ENCODE data around the gene TFEB.

TFEB gene

GRCh38 chr6:41690541-41691330 lies 44.7 kb downstream of the TFEB start:
- no peak for DNase-seq (ENCODE audit: low read depth)

GRCh38 chr6:41689171-41690008 lies 46.0 kb downstream of the TFEB start:
- no peak for DNase-seq (ENCODE audit: low read depth)

GRCh38 chr6:41688256-41688965 lies 47.0 kb downstream of the TFEB start:
- DNase-seq (ENCODE audit: low read depth) = no peak

GRCh38 chr6:41687501-41688175 lies 47.8 kb downstream of the TFEB start:
- DNase-seq (ENCODE audit: low read depth) = no peak

- DNase-seq (ENCODE audit: low read depth) = no peak
Measured at GRCh38 chr6:41685641-41686380, 49.6 kb downstream of the TFEB start.

GRCh38 chr6:41684311-41685180 lies 50.9 kb downstream of the TFEB start:
- DNase-seq (ENCODE audit: low read depth) = no peak

- peak; percentile 36 for DNase-seq (ENCODE audit: low read depth)
Measured at GRCh38 chr6:41683523-41684310, 51.7 kb downstream of the TFEB start.

- DNase-seq (ENCODE audit: low read depth) = no peak
Measured at GRCh38 chr6:41683273-41683522, 52.2 kb downstream of the TFEB start.

GRCh38 chr6:41682497-41683272 lies 52.7 kb downstream of the TFEB start:
- DNase-seq (ENCODE audit: low read depth) = no peak

- DNase-seq (ENCODE audit: low read depth) = peak; percentile 87
Measured at GRCh38 chr6:41682056-41682477, 53.3 kb downstream of the TFEB start.

GRCh38 chr6:41680182-41680965 lies 55.0 kb downstream of the TFEB start:
- no peak for DNase-seq (ENCODE audit: low read depth)

- no peak for DNase-seq (ENCODE audit: low read depth)
Measured at GRCh38 chr6:41679696-41680095, 55.7 kb downstream of the TFEB start.

- DNase-seq (ENCODE audit: low read depth) = no peak
Measured at GRCh38 chr6:41678511-41679084, 56.8 kb downstream of the TFEB start.

GRCh38 chr6:41677124-41677921 lies 58.1 kb downstream of the TFEB start:
- DNase-seq (ENCODE audit: low read depth) = no peak

GRCh38 chr6:41676431-41676830 lies 59.0 kb downstream of the TFEB start:
- DNase-seq (ENCODE audit: low read depth) = no peak

- DNase-seq (ENCODE audit: low read depth) = no peak
Measured at GRCh38 chr6:41675992-41676391, 59.4 kb downstream of the TFEB start.

- DNase-seq (ENCODE audit: low read depth) = no peak
Measured at GRCh38 chr6:41675176-41675775, 60.1 kb downstream of the TFEB start.
